ENCODE results near the gene KIAA1210. TPM values are rescaled to one million over a fixed set of nuclear protein-coding genes. Genes with fewer than 3 reads are reported as not detected.
"Not testable (repeated sequence)": the region's sequence is repeated elsewhere in the genome, so short reads cannot be mapped to it uniquely, and the experiment has no call there.

Gene KIAA1210
- polyA plus RNA-seq, 3 donors, result not detected

- 30 to 66% (median 58%) methylated on average over 6 of the region's 6 CpGs for WGBS, 3 donors
- no peak overlapping the region for H3K27ac ChIP-seq (ENCODE audit: low read depth, low read length)
Measured at GRCh38 chrX:119062750-119063374, 64.8 kb downstream of the KIAA1210 start.

- H3K27ac ChIP-seq (ENCODE audit: low read depth, low read length), result no peak overlapping the region
- WGBS, 3 donors, result 43 to 74% (median 53%) methylated on average over 2 of the region's 2 CpGs
Measured at GRCh38 chrX:119055687-119056086, 71.9 kb downstream of the KIAA1210 start.

GRCh38 chrX:119045884-119046283 is 81.7 kb downstream of the KIAA1210 start:
- H3K27ac ChIP-seq (ENCODE audit: low read depth, low read length), result no peak overlapping the region
- WGBS, 3 donors, result 77 to 100% (median 82%) methylated on average over 2 of the region's 2 CpGs

GRCh38 chrX:119042996-119043395 is 84.6 kb downstream of the KIAA1210 start:
- no peak overlapping the region for H3K27ac ChIP-seq (ENCODE audit: low read depth, low read length)
- 79 to 100% (median 97%) methylated on average over 1 of the region's 1 CpG for WGBS, 3 donors

GRCh38 chrX:119042040-119042439 is 85.6 kb downstream of the KIAA1210 start:
- 73 to 88% (median 86%) methylated on average over 3 of the region's 3 CpGs for WGBS, 3 donors
- H3K27ac ChIP-seq (ENCODE audit: low read depth, low read length), result no peak overlapping the region

GRCh38 chrX:119041175-119041574 is 86.4 kb downstream of the KIAA1210 start:
- no peak overlapping the region for H3K27ac ChIP-seq (ENCODE audit: low read depth, low read length)
- WGBS, 3 donors, result 35 to 45% (median 38%) methylated on average over 4 of the region's 4 CpGs

GRCh38 chrX:119040432-119040831 is 87.2 kb downstream of the KIAA1210 start:
- WGBS, 3 donors, result 68 to 73% (median 70%) methylated on average over 6 of the region's 6 CpGs
- no peak overlapping the region for H3K27ac ChIP-seq (ENCODE audit: low read depth, low read length)

GRCh38 chrX:119036107-119037029 is 91.2 kb downstream of the KIAA1210 start:
- no peak overlapping the region for H3K27ac ChIP-seq (ENCODE audit: low read depth, low read length)
- 74 to 83% (median 78%) methylated on average over 4 of the region's 4 CpGs for WGBS, 3 donors

GRCh38 chrX:119030990-119031389 is 96.6 kb downstream of the KIAA1210 start:
- H3K27ac ChIP-seq (ENCODE audit: low read depth, low read length), result no peak overlapping the region

- not testable (repeated sequence) for H3K27ac ChIP-seq (ENCODE audit: low read depth, low read length)
- WGBS, 3 donors, result 96 to 100% (median 97%) methylated on average over 3 to 10 of the region's 10 CpGs
Measured at GRCh38 chrX:119029656-119030055, 98.0 kb downstream of the KIAA1210 start.

GRCh38 chrX:119028733-119029330 is 98.8 kb downstream of the KIAA1210 start:
- no peak overlapping the region for H3K27ac ChIP-seq (ENCODE audit: low read depth, low read length)
- 36 to 58% (median 44%) methylated on average over 1 of the region's 1 CpG for WGBS, 3 donors

Other genes starting within 250 kb of the KIAA1210 start
- gene LONRF3, start 153.2 kb downstream of the KIAA1210 start, polyA plus RNA-seq, result 1 to 10 TPM; 2.3 to 6.8 (median 3.0) TPM
- not detected for gene CT47C1, start 54.8 kb downstream of the KIAA1210 start, polyA plus RNA-seq
- gene PGRMC1, start 108.5 kb upstream of the KIAA1210 start, polyA plus RNA-seq, result 100 to 1,000 TPM in 1 of 3 donors, 10 to 100 TPM in 2; 37.2 to 150 (median 97.1) TPM

Data from adipose tissue (tissue), 3 donors.